IMR-90 (cell line): Measurements from ENCODE around the gene AWAT1. TPM values are rescaled to one million over a fixed set of nuclear protein-coding genes. Genes with fewer than 3 reads are reported as not detected.

Source experiments
- ATAC-seq: fragments of 200-7000 bp; cut with Tn5 transposase; 2 replicates; pipeline ENCODE4 v1.9.1; 2020; ENCODE audit warnings: low read depth, mild to moderate bottlenecking, moderate library complexity
- BruUV-seq: library from RNA; stranded (reverse); fragments of 400-500 nt; replicated peaks from 2 replicates; lab custom pipeline; 2021; lab: Mats Ljungman, UMichigan
- CTCF ChIA-PET: fragments of 300-600 bp; formaldehyde crosslinking; extraction: SDS; loops from one replicate; lab custom pipeline; 2021; ENCODE audit warnings: antibody characterized with exemption; lab: Yijun Ruan, JAX
- POLR2A ChIA-PET: fragments of 300-600 bp; sonication (Branson Sonifier 250); formaldehyde crosslinking; loops from one replicate; lab custom pipeline; 2022; ENCODE audit warnings: antibody characterized with exemption; ENCODE audit not compliant: unreplicated experiment; lab: Charles Lee
- DNase-seq: peaks from one replicate; pipeline ENCODE4 v3.0.0; 2013
- H2AFZ ChIP-seq: replicated peaks from 2 replicates; pipeline ENCODE3; 2013; ENCODE audit warnings: low read length, mild to moderate bottlenecking; ENCODE audit not compliant: poor library complexity
- H2AK5ac ChIP-seq: 2 replicates; pipeline ENCODE4 v1.6.1; 2013; ENCODE audit warnings: low read depth, low read length, inconsistent platforms
- H2AK9ac ChIP-seq: replicated peaks from 2 replicates; pipeline ENCODE3; 2013; ENCODE audit warnings: mild to moderate bottlenecking, low read depth, low read length, moderate library complexity; ENCODE audit not compliant: poor library complexity
- H2BK120ac ChIP-seq: 2 replicates; pipeline ENCODE4 v1.6.1; 2013; ENCODE audit warnings: low read depth, low read length, inconsistent platforms
- H2BK15ac ChIP-seq: 3 replicates; pipeline ENCODE4 v1.6.1; 2013; ENCODE audit warnings: low read depth, low read length, inconsistent platforms
- H2BK20ac ChIP-seq: 2 replicates; pipeline ENCODE4 v1.6.1; 2013; ENCODE audit warnings: low read depth, mild to moderate bottlenecking, inconsistent platforms, low read length, moderate library complexity
- H2BK5ac ChIP-seq: 2 replicates; pipeline ENCODE4 v1.6.1; 2013; ENCODE audit warnings: mild to moderate bottlenecking, low read depth, low read length, inconsistent platforms; ENCODE audit not compliant: poor library complexity, severe bottlenecking
- H3K14ac ChIP-seq: replicated peaks from 2 replicates; pipeline ENCODE4 v1.6.1; 2013; ENCODE audit warnings: low read depth, low read length, inconsistent platforms
- H3K18ac ChIP-seq: 2 replicates; pipeline ENCODE4 v1.6.1; 2013; ENCODE audit warnings: low read depth, low read length, control low read depth
- H3K23ac ChIP-seq: 2 replicates; pipeline ENCODE4 v1.6.1; 2013; ENCODE audit warnings: low read depth, low read length, inconsistent platforms
- H3K27ac ChIP-seq: 2 replicates; pipeline ENCODE4 v1.5.1; 2013; ENCODE audit warnings: mild to moderate bottlenecking, control low read depth, low read length; ENCODE audit not compliant: insufficient read depth
- H3K27me3 ChIP-seq: 2 replicates; pipeline ENCODE4 v1.6.1; 2013; ENCODE audit warnings: low read length; ENCODE audit not compliant: control insufficient read depth, insufficient read depth
- H3K36me3 ChIP-seq: 2 replicates; pipeline ENCODE4 v1.6.1; 2013; ENCODE audit warnings: low read length, mixed read lengths; ENCODE audit not compliant: control insufficient read depth, insufficient read depth
- H3K4ac ChIP-seq: 2 replicates; pipeline ENCODE4 v1.6.1; 2013; ENCODE audit warnings: low read depth, low read length, inconsistent platforms
- H3K4me1 ChIP-seq: 2 replicates; pipeline ENCODE4 v1.6.1; 2013; ENCODE audit warnings: low read length, mixed read lengths; ENCODE audit not compliant: control insufficient read depth, insufficient read depth
- H3K4me2 ChIP-seq: 2 replicates; pipeline ENCODE4 v1.6.1; 2013; ENCODE audit warnings: low read depth, mild to moderate bottlenecking, control low read depth, low read length, moderate library complexity
- H3K4me3 ChIP-seq: 2 replicates; pipeline ENCODE4 v1.5.1; 2013; ENCODE audit warnings: low read depth, mild to moderate bottlenecking, control low read depth, low read length, moderate library complexity; ENCODE audit not compliant: insufficient read depth
- H3K56ac ChIP-seq: 2 replicates; pipeline ENCODE4 v1.6.1; 2013; ENCODE audit warnings: low read length, inconsistent platforms; ENCODE audit not compliant: insufficient read depth; ENCODE audit errors: extremely low read depth
- H3K79me1 ChIP-seq, 2 experiments: 2 replicates each; pipeline ENCODE4 v1.6.1; 2013; ENCODE audit warnings: low read length in 2 of 2, inconsistent platforms in 1 of 2, low read depth in 1 of 2
- H3K9ac ChIP-seq: 2 replicates; pipeline ENCODE4 v1.6.1; 2013; ENCODE audit warnings: low read depth, low read length, control low read depth
- H3K9me1 ChIP-seq: 2 replicates; pipeline ENCODE4 v1.6.1; 2013; ENCODE audit warnings: low read length, inconsistent platforms; ENCODE audit not compliant: insufficient read depth
- H3K9me3 ChIP-seq: 2 replicates; pipeline ENCODE4 v1.6.1; 2013; ENCODE audit warnings: low read length; ENCODE audit not compliant: control insufficient read depth, insufficient read depth
- H4K20me1 ChIP-seq: 2 replicates; pipeline ENCODE4 v1.6.1; 2013; ENCODE audit warnings: low read length, inconsistent platforms; ENCODE audit not compliant: insufficient read depth
- H4K5ac ChIP-seq: 2 replicates; pipeline ENCODE4 v1.6.1; 2013; ENCODE audit warnings: mild to moderate bottlenecking, low read depth, low read length, control low read depth
- H4K8ac ChIP-seq, 2 experiments: 2 replicates each; pipeline ENCODE4 v1.6.1; 2013; ENCODE audit warnings: low read depth in 2 of 2, low read length in 2 of 2, control low read depth in 1 of 2, inconsistent platforms in 1 of 2
- H4K91ac ChIP-seq: 2 replicates; pipeline ENCODE4 v1.6.1; 2013; ENCODE audit warnings: low read depth, low read length, inconsistent platforms; ENCODE audit not compliant: insufficient read depth
- BHLHE40 ChIP-seq: fragments of 150-350 bp; IDR thresholded peaks from 2 replicates; pipeline ENCODE4 v1.6.1; 2016; ENCODE audit warnings: mild to moderate bottlenecking, low read depth, low read length
- CEBPB ChIP-seq: IDR thresholded peaks from 2 replicates; pipeline ENCODE4 v1.6.1; 2012; ENCODE audit warnings: low read depth, low read length, improper control_type of control experiment
- CHD1 ChIP-seq: IDR thresholded peaks from 2 replicates; pipeline ENCODE4 v1.6.1; 2012; ENCODE audit warnings: low read depth, low read length, improper control_type of control experiment
- CTCF ChIP-seq: conservative IDR thresholded peaks from 2 replicates; pipeline ENCODE4 v1.5.1; 2012; ENCODE audit warnings: mild to moderate bottlenecking, low read depth, low read length, improper control_type of control experiment
- ELK1 ChIP-seq: fragments of 150-350 bp; IDR thresholded peaks from 2 replicates; pipeline ENCODE4 v1.6.1; 2016; ENCODE audit warnings: low read depth, mild to moderate bottlenecking, low read length, moderate library complexity, borderline replicate concordance
- FOS ChIP-seq: fragments of 150-350 bp; IDR thresholded peaks from 2 replicates; pipeline ENCODE4 v1.6.1; 2016; ENCODE audit warnings: low read depth, low read length
- MAFK ChIP-seq: IDR thresholded peaks from 2 replicates; pipeline ENCODE4 v1.6.1; 2012; ENCODE audit warnings: low read depth, low read length, improper control_type of control experiment
- MAZ ChIP-seq: IDR thresholded peaks from 2 replicates; pipeline ENCODE4 v1.6.1; 2012; ENCODE audit warnings: low read depth, mild to moderate bottlenecking, low read length, improper control_type of control experiment, moderate library complexity, borderline replicate concordance
- MXI1 ChIP-seq: IDR thresholded peaks from 2 replicates; pipeline ENCODE4 v1.6.1; 2012; ENCODE audit warnings: low read depth, mild to moderate bottlenecking, low read length, moderate library complexity, borderline replicate concordance
- NFE2L2 ChIP-seq: fragments of 150-350 bp; IDR thresholded peaks from 2 replicates; pipeline ENCODE4 v1.6.1; 2016; ENCODE audit warnings: low read depth, mild to moderate bottlenecking, low read length
- POLR2A ChIP-seq: IDR thresholded peaks from 2 replicates; pipeline ENCODE4 v1.6.1; 2012; ENCODE audit warnings: mild to moderate bottlenecking, low read depth, low read length
- RAD21 ChIP-seq: IDR thresholded peaks from 2 replicates; pipeline ENCODE4 v1.6.1; 2012; ENCODE audit warnings: low read length, improper control_type of control experiment
- RCOR1 ChIP-seq: IDR thresholded peaks from 2 replicates; pipeline ENCODE4 v1.6.1; 2012; ENCODE audit warnings: mild to moderate bottlenecking, low read length, improper control_type of control experiment; ENCODE audit not compliant: insufficient replicate concordance
- RFX5 ChIP-seq: IDR thresholded peaks from 2 replicates; pipeline ENCODE4 v1.8.0; 2012; ENCODE audit warnings: low read depth, mild to moderate bottlenecking, low read length, moderate library complexity
- SMC3 ChIP-seq: fragments of 150-350 bp; IDR thresholded peaks from 2 replicates; pipeline ENCODE4 v1.6.1; 2016; ENCODE audit warnings: low read depth, mild to moderate bottlenecking, antibody characterized with exemption, low read length, moderate library complexity
- dilution Hi-C: fragments of 300-500 bp; cut with HindIII; formaldehyde crosslinking; loops from one replicate; pipeline ENCODE4 v1.14.3; 2018; ENCODE audit warnings: low sequenced_read_pairs; ENCODE audit not compliant: unreplicated experiment
- in situ Hi-C: fragments of 300-500 bp; cut with MboI; formaldehyde crosslinking; loops from 3 replicates; pipeline ENCODE4 v1.14.3; 2019; ENCODE audit warnings: low sequenced_read_pairs, inconsistent platforms, mixed read lengths
- intact Hi-C: fragments of 100-400 bp; cut with micrococcal nuclease; formaldehyde crosslinking; loops from 2 replicates; pipeline ENCODE4 v1.10.0; 2022
- polyA plus RNA-seq, 3 experiments: library from polyadenylated mRNA; depleted of rRNA; stranded (reverse); fragments of >200 nt; gene quantifications; 2 replicates each; pipeline ENCODE4 v1.2.3, GENCODE V29; 2012; ENCODE audit warnings: low replicate concordance in 1 of 3
- total RNA-seq: library from RNA; depleted of rRNA; stranded (reverse); fragments of >200 nt; gene quantifications from 2 replicates; pipeline ENCODE4 v1.2.3, GENCODE V29; 2012
- TF ChIP-seq, protein P1 (sequence below): fragments of 150-350 bp; IDR thresholded peaks from 2 replicates; pipeline ENCODE4 v1.6.1; 2017; ENCODE audit warnings: mild to moderate bottlenecking, antibody characterized with exemption, low read length, low read depth

AWAT1 gene
- total and polyA plus RNA-seq, 2 of the 4 experiments (the other 2 are of a cell fraction), result not detected

GRCh38 chrX:70190225-70190624, 44.2 kb upstream of the AWAT1 start:
- H4K8ac ChIP-seq, result no peak overlapping the region
- no peak overlapping the region for H2BK120ac ChIP-seq
- H3K9me1 ChIP-seq, result no peaks in the 10 kb centered on the region
- H3K27ac ChIP-seq, result no peak overlapping the region
- H4K5ac ChIP-seq, result no peak overlapping the region
- peaks cover 3% of the 10 kb centered on the region; the same call in 1 of the 2 replicates for H3K27me3 ChIP-seq
- BruUV-seq, result no TSS peak
- H3K4me3 ChIP-seq, result no peak overlapping the region
- no peak overlapping the region for H2AFZ ChIP-seq
- no peak overlapping the region for H3K56ac ChIP-seq
- TF ChIP-seq MXI1 (no peak), BHLHE40 (no peak), RCOR1 (no peak), MAFK (no peak), CTCF (no peak), MAZ (no peak), RAD21 (no peak), ELK1 (no peak), CHD1 (no peak), SMC3 (no peak), FOS (no peak), CEBPB (no peak), POLR2A (no peak), RFX5 (no peak), NFE2L2 (no peak)
- TF ChIP-seq, protein P1, sequence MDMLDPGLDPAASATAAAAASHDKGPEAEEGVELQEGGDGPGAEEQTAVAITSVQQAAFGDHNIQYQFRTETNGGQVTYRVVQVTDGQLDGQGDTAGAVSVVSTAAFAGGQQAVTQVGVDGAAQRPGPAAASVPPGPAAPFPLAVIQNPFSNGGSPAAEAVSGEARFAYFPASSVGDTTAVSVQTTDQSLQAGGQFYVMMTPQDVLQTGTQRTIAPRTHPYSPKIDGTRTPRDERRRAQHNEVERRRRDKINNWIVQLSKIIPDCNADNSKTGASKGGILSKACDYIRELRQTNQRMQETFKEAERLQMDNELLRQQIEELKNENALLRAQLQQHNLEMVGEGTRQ, result no peak
- intact Hi-C loops (no loop called here), in situ Hi-C loops (no loop called here), dilution Hi-C loops (no loop called here)
- H4K20me1 ChIP-seq, result no peaks in the 10 kb centered on the region
- no peaks in the 10 kb centered on the region for H3K79me1 ChIP-seq
- ChIA-PET POLR2A (no interaction called here), CTCF (no interaction called here)
- H3K18ac ChIP-seq, result no peak overlapping the region
- DNase-seq, result no peak
- peaks cover 4% of the 10 kb centered on the region for H3K9me3 ChIP-seq
- H4K91ac ChIP-seq, result no peak overlapping the region
- H2AK5ac ChIP-seq, result no peak overlapping the region
- no peak overlapping the region for H2BK20ac ChIP-seq
- H3K36me3 ChIP-seq, result no peaks in the 10 kb centered on the region
- H3K4me2 ChIP-seq, result no peak overlapping the region
- H2BK5ac ChIP-seq, result no peak overlapping the region
- H3K14ac ChIP-seq, result no peak overlapping the region
- H2AK9ac ChIP-seq, result no peak overlapping the region
- no peak overlapping the region for H3K9ac ChIP-seq
- no peak overlapping the region for H3K23ac ChIP-seq
- ATAC-seq, result no peak
- H3K4ac ChIP-seq, result no peak overlapping the region
- no peaks in the 10 kb centered on the region for H3K4me1 ChIP-seq
- H2BK15ac ChIP-seq, result no peak overlapping the region
